Calu3 (cell line): ENCODE measurements around the gene SLC39A6. TPM values are rescaled to one million over a fixed set of nuclear protein-coding genes. Genes with fewer than 3 reads are reported as not detected.

ENCODE experiments used
- BruUV-seq: library from RNA; stranded (reverse); fragments of 400-500 nt; replicated peaks from 2 replicates; lab custom pipeline; 2021; lab: Mats Ljungman, UMichigan
- CTCF ChIA-PET: fragments of 300-600 bp; sonication (Branson Sonifier 250); formaldehyde crosslinking; loops from one replicate; lab custom pipeline; 2022; ENCODE audit warnings: antibody characterized with exemption; lab: Charles Lee
- DNase-seq: peaks from one replicate; pipeline ENCODE4 v3.0.0; 2022
- H3K27ac Mint-ChIP-seq: one replicate; pipeline ENCODE4 v1.8.0; 2022; ENCODE audit warnings: mixed read lengths; ENCODE audit not compliant: unreplicated experiment
- H3K27me3 Mint-ChIP-seq: one replicate; pipeline ENCODE4 v1.8.0; 2022; ENCODE audit warnings: mixed read lengths; ENCODE audit not compliant: unreplicated experiment
- H3K36me3 Mint-ChIP-seq: one replicate; pipeline ENCODE4 v1.8.0; 2022; ENCODE audit warnings: mild to moderate bottlenecking, moderate library complexity, mixed read lengths; ENCODE audit not compliant: insufficient read depth, unreplicated experiment
- H3K4me1 Mint-ChIP-seq: one replicate; pipeline ENCODE4 v1.8.0; 2022; ENCODE audit warnings: mild to moderate bottlenecking, low read depth, mixed read lengths; ENCODE audit not compliant: unreplicated experiment
- H3K4me3 Mint-ChIP-seq: one replicate; pipeline ENCODE4 v1.8.0; 2022; ENCODE audit warnings: mild to moderate bottlenecking, low read depth, moderate library complexity, mixed read lengths; ENCODE audit not compliant: unreplicated experiment
- H3K9me3 Mint-ChIP-seq: one replicate; pipeline ENCODE4 v1.8.0; 2022; ENCODE audit warnings: low read depth, mixed read lengths; ENCODE audit not compliant: unreplicated experiment
- intact Hi-C: fragments of 100-400 bp; cut with micrococcal nuclease; formaldehyde crosslinking; loops from one replicate; pipeline ENCODE4 v1.10.0; 2022; ENCODE audit not compliant: unreplicated experiment
- total RNA-seq: library from RNA; stranded (reverse); gene quantifications from 2 replicates; pipeline ENCODE4 v1.2.3, GENCODE V29; 2022
- TF ChIP-seq, protein P1 (sequence below): fragments of 200-600 bp; IDR thresholded peaks from one replicate; pipeline ENCODE4 v1.8.0; 2022; ENCODE audit warnings: antibody characterized with exemption; ENCODE audit not compliant: unreplicated experiment

SLC39A6 gene
- total RNA-seq, 1 experiment from 2014 or later, result 62.9 TPM

DNA sequence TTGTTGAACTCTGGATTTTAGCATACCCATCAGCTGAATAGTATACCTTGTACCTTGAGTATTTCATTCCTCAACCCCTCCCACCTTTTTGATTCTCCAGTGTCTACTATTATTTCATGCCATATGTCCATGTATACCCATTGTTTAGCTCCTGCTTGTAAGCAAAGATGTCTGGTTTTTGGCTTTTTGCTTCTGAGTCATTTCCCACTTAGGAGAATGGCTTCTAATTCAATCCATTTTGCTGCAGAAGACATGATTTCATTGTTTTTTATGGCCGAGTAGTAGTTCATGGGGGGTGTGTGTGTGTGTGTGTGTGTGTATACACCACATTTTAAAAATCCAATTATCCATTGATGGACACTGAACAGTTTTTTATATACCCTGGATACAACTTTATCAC, 33.8 kb upstream of the SLC39A6 start:
- BruUV-seq, result no TSS peak
- Mint-ChIP-seq H3K27ac (no peak overlapping the region), H3K36me3 (peaks cover 13% of the 10 kb centered on the region), H3K27me3 (no peaks in the 10 kb centered on the region), H3K9me3 (no peaks in the 10 kb centered on the region), H3K4me3 (no peak overlapping the region), H3K4me1 (no peaks in the 10 kb centered on the region)
- DNase-seq, result no peak
- CTCF ChIA-PET, result no interaction called here
- TF ChIP-seq, protein P1, sequence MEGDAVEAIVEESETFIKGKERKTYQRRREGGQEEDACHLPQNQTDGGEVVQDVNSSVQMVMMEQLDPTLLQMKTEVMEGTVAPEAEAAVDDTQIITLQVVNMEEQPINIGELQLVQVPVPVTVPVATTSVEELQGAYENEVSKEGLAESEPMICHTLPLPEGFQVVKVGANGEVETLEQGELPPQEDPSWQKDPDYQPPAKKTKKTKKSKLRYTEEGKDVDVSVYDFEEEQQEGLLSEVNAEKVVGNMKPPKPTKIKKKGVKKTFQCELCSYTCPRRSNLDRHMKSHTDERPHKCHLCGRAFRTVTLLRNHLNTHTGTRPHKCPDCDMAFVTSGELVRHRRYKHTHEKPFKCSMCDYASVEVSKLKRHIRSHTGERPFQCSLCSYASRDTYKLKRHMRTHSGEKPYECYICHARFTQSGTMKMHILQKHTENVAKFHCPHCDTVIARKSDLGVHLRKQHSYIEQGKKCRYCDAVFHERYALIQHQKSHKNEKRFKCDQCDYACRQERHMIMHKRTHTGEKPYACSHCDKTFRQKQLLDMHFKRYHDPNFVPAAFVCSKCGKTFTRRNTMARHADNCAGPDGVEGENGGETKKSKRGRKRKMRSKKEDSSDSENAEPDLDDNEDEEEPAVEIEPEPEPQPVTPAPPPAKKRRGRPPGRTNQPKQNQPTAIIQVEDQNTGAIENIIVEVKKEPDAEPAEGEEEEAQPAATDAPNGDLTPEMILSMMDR, result no peak
- intact Hi-C loops, result no loop called here

DNA sequence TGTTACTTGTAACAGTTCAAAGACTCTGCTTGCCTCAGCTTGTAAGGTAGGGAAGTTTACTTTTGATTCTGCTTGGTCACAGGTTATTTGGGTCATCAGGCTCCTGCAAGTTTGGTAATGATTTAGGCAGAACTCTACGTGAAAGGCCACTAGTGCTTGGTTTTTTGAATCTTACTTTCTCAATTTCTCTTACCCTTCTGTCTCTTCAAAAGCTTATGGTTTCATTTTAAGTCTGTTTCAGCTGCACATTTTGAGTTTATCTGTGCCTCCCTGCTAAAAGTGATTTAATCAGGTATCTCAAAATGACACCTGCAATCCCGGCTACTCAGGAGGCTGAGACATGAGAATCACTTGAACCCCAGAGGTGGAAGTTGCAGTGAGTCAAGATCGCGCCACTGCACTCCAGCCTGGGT, 31.8 kb upstream of the SLC39A6 start:
- Mint-ChIP-seq H3K4me3 (no peak overlapping the region), H3K36me3 (peaks cover 13% of the 10 kb centered on the region), H3K27me3 (no peaks in the 10 kb centered on the region), H3K4me1 (no peaks in the 10 kb centered on the region), H3K9me3 (no peaks in the 10 kb centered on the region), H3K27ac (no peak overlapping the region)
- no peak for DNase-seq
- no TSS peak for BruUV-seq
- intact Hi-C loops, result no loop called here
- TF ChIP-seq, protein P1, result no peak
- CTCF ChIA-PET, result interaction anchor here (0.6 kb wide), 1 partner anchor 41 kb away, joined by 3 read pairs; no protein-coding TSS in a partner anchor

DNA sequence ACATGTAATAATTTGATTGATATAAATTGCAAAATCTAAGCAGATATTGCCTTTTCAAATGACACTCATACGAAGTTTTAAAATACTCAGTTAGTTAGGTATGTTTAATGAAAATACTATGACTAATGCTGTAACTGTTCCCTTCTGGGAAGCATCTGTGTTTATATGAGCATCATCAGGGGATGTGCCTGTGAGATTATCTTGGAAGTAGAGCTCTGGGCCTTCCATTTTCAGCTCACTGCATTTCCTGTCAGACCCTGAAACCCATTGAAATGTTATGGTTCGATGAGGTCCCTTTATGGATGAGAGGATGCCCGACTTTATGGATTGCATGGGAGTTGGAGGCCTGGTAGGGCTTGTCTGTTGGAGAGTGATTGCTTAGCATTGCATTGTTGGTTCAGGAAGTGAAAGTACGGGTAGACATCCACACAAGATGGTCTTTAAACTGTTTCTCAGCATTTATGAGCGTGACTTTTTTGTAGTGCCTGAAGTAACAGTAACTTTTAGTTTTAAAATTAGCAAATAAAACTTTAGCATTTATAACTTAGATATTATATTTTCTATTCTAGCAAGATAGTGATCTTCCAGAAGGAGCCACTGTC, 29.2 kb upstream of the SLC39A6 start:
- Mint-ChIP-seq H3K36me3 (peaks cover 13% of the 10 kb centered on the region), H3K27me3 (no peaks in the 10 kb centered on the region), H3K4me3 (no peak overlapping the region), H3K4me1 (no peaks in the 10 kb centered on the region), H3K9me3 (no peaks in the 10 kb centered on the region), H3K27ac (no peak overlapping the region)
- CTCF ChIA-PET, result interaction anchor here (0.6 kb wide), 1 partner anchor 86 kb away, joined by 5 read pairs; no protein-coding TSS in a partner anchor
- TF ChIP-seq, protein P1, result no peak
- intact Hi-C loops, result no loop called here
- BruUV-seq, result no TSS peak
- DNase-seq, result no peak

DNA sequence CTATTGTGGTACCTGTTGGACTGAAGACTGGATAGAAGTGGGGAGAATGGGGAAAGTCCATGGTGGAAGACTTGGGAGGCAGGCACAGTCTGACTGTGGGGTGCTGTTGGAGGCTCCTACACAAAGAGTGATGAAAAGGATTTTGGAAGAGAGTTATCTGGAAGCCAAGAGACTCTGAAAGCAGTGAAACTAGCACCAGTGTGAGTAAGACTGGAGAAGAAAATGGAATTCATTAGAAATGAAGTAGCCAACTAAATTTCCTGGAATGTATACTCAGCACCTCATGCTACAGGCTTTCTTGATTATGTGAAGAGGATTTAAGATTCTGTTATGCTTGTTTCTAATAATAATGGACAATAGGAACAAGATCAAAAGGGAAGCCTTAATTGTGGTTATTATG, 28.3 kb upstream of the SLC39A6 start:
- Mint-ChIP-seq H3K9me3 (no peaks in the 10 kb centered on the region), H3K36me3 (peaks cover 16% of the 10 kb centered on the region), H3K4me1 (no peaks in the 10 kb centered on the region), H3K27me3 (no peaks in the 10 kb centered on the region), H3K4me3 (no peak overlapping the region), H3K27ac (no peak overlapping the region)
- CTCF ChIA-PET, result no interaction called here
- BruUV-seq, result no TSS peak
- DNase-seq, result no peak
- TF ChIP-seq, protein P1, result no peak
- intact Hi-C loops, result no loop called here
